ENCODE measurements around the gene GPC6.

The GPC6 gene

GRCh38 chr13:93834051-93834450 is 607.4 kb downstream of the GPC6 start:
- in situ Hi-C loops (cut with HindIII; ENCODE audit: low sequenced_read_pairs): no loop called here
- TF ChIP-seq CTCF (IDR thresholded peaks at IDR 0.05; ENCODE audit: low read depth, low read length): no peak
- no peak overlapping the region for H3K4me3 ChIP-seq (ENCODE audit: low read depth, low read length)
- no peak for DNase-seq (ENCODE audit: low read depth, low spot score)

GRCh38 chr13:93843082-93843481 is 616.5 kb downstream of the GPC6 start:
- H3K4me3 ChIP-seq (ENCODE audit: low read depth, low read length): no peak overlapping the region
- in situ Hi-C loops (cut with HindIII; ENCODE audit: low sequenced_read_pairs): no loop called here
- no peak for DNase-seq (ENCODE audit: low read depth, low spot score)
- TF ChIP-seq CTCF (IDR thresholded peaks at IDR 0.05; ENCODE audit: low read depth, low read length): no peak

- TF ChIP-seq CTCF (IDR thresholded peaks at IDR 0.05; ENCODE audit: low read depth, low read length): no peak
- in situ Hi-C loops (cut with HindIII; ENCODE audit: low sequenced_read_pairs): no loop called here
- H3K4me3 ChIP-seq (ENCODE audit: low read depth, low read length): no peak overlapping the region
- DNase-seq (ENCODE audit: low read depth, low spot score): peak; percentile 80
Measured at GRCh38 chr13:93847162-93847561, 620.6 kb downstream of the GPC6 start.

GRCh38 chr13:93848247-93848646 is 621.6 kb downstream of the GPC6 start:
- no peak for TF ChIP-seq CTCF (IDR thresholded peaks at IDR 0.05; ENCODE audit: low read depth, low read length)
- H3K4me3 ChIP-seq (ENCODE audit: low read depth, low read length): no peak overlapping the region
- in situ Hi-C loops (cut with HindIII; ENCODE audit: low sequenced_read_pairs): no loop called here
- no peak for DNase-seq (ENCODE audit: low read depth, low spot score)

GRCh38 chr13:93851236-93851635 is 624.6 kb downstream of the GPC6 start:
- no peak overlapping the region for H3K4me3 ChIP-seq (ENCODE audit: low read depth, low read length)
- in situ Hi-C loops (cut with HindIII; ENCODE audit: low sequenced_read_pairs): no loop called here
- no peak for TF ChIP-seq CTCF (IDR thresholded peaks at IDR 0.05; ENCODE audit: low read depth, low read length)
- DNase-seq (ENCODE audit: low read depth, low spot score): no peak

GRCh38 chr13:93853912-93854311 is 627.3 kb downstream of the GPC6 start:
- DNase-seq (ENCODE audit: low read depth, low spot score): no peak
- in situ Hi-C loops (cut with HindIII; ENCODE audit: low sequenced_read_pairs): no loop called here
- no peak overlapping the region for H3K4me3 ChIP-seq (ENCODE audit: low read depth, low read length)
- no peak for TF ChIP-seq CTCF (IDR thresholded peaks at IDR 0.05; ENCODE audit: low read depth, low read length)

- no peak for DNase-seq (ENCODE audit: low read depth, low spot score)
- in situ Hi-C loops (cut with HindIII; ENCODE audit: low sequenced_read_pairs): no loop called here
- H3K4me3 ChIP-seq (ENCODE audit: low read depth, low read length): no peak overlapping the region
- TF ChIP-seq CTCF (IDR thresholded peaks at IDR 0.05; ENCODE audit: low read depth, low read length): no peak
Measured at GRCh38 chr13:93857126-93857525, 630.5 kb downstream of the GPC6 start.
